Measurements from ENCODE around the gene PHC2. TPM values are rescaled to one million over a fixed set of nuclear protein-coding genes. Genes with fewer than 3 reads are reported as not detected.

The PHC2 gene
- total and polyA plus RNA-seq, 2 of the 13 experiments (the other 11 are each of a cell fraction or from before 2014, with no cell fraction given) = 52.5 to 84.9 TPM

- CTCF ChIA-PET (ENCODE audit: low intra/inter-chr PET ratio, low total read pairs) = no interaction called here
- Histone ChIP-seq H3K4me3 (replicated peaks in 1 of 3; ENCODE audit: insufficient read depth in 1 of 3, low read depth in 2 of 3, low read length in 3 of 3) (no peak overlapping the region), H3K27me3 (ENCODE audit: control insufficient read depth in 1 of 2, insufficient read depth in 2 of 2, low read length in 2 of 2) (peaks cover 1 to 7% of the 10 kb centered on the region in 2 experiments; a peak in 3 of 5 replicates), H3K27ac (ENCODE audit: extremely low read length, insufficient read depth, low read length) (no peak overlapping the region), H3K9ac (ENCODE audit: insufficient read depth, low read depth, low read length) (no peak overlapping the region), H3K79me2 (ENCODE audit: insufficient read depth, low read length) (no peaks in the 10 kb centered on the region), H2AFZ (ENCODE audit: low read length) (no peak overlapping the region), H3K4me1 (ENCODE audit: insufficient read depth, low read length) (peaks cover 26% of the 10 kb centered on the region), H4K20me1 (ENCODE audit: insufficient read depth, low read length) (no peaks in the 10 kb centered on the region), H3K4me2 (ENCODE audit: low read depth, low read length) (no peak overlapping the region; the same call in 1 of the 2 replicates), H3K9me3 (ENCODE audit: low read length) (no peaks in the 10 kb centered on the region), H3K36me3 (replicated peaks in 1 of 2; ENCODE audit: control insufficient read depth in 1 of 2, insufficient read depth in 2 of 2, low read length in 2 of 2) (no peaks in the 10 kb centered on the region)
- in situ Hi-C loops (cut with HindIII; ENCODE audit: extremely low pct_ligation_motif_present, low pct_unique_long_range_greater_than_20kb) (no loop called here), intact Hi-C loops (cut with micrococcal nuclease; ENCODE audit: unreplicated experiment) (no loop called here)
- DNase-seq (ENCODE audit: low spot score) (no peak), FAIRE-seq (no peak), ATAC-seq (no peak)
- WGBS (ENCODE audit: low lambda C conversion rate) = 15% methylated on average over 6 of the region's 6 CpGs
- BruUV-seq (replicated peaks) = no TSS peak
- POLR2A ChIA-PET = no interaction called here
- no peak for TF ChIP-seq ZNF543 (CRISPR knock-in tag; IDR thresholded peaks at IDR 0.05)
- 0 out of 2 replicates have a peak, but pooled peaks have one; percentile 44 for TF ChIP-seq ZMYM3 (CRISPR knock-in tag; IDR thresholded peaks at IDR 0.05)
- no peak for TF ChIP-seq ZMYM4 (CRISPR knock-in tag; IDR thresholded peaks at IDR 0.05)
- TF ChIP-seq RCOR2 (CRISPR knock-in tag; IDR thresholded peaks at IDR 0.05) = 0 out of 2 replicates have a peak, but pooled peaks have one; percentile 52
- TF ChIP-seq TERF1 (CRISPR knock-in tag; IDR thresholded peaks at IDR 0.05) = no peak
- TF ChIP-seq ZNF775 (CRISPR knock-in tag; IDR thresholded peaks at IDR 0.05; ENCODE audit: borderline replicate concordance) = no peak
- TF ChIP-seq SCMH1 (CRISPR knock-in tag; IDR thresholded peaks at IDR 0.05; ENCODE audit: borderline replicate concordance) = no peak
- TF ChIP-seq SIX4 (CRISPR knock-in tag; IDR thresholded peaks at IDR 0.05) = no peak
- no peak for TF ChIP-seq ZNF609 (CRISPR knock-in tag; IDR thresholded peaks at IDR 0.05; ENCODE audit: borderline replicate concordance)
- 0 out of 2 replicates have a peak, but pooled peaks have one; percentile 13 for TF ChIP-seq SOX5 (CRISPR knock-in tag; IDR thresholded peaks at IDR 0.05; ENCODE audit: borderline replicate concordance)
- peak; percentile 70 for TF ChIP-seq CEBPG (CRISPR knock-in tag; IDR thresholded peaks at IDR 0.05)
- TF ChIP-seq SP5 (CRISPR knock-in tag; IDR thresholded peaks at IDR 0.05; ENCODE audit: borderline replicate concordance, low read depth) = no peak
- TF ChIP-seq ZNF282 (IDR thresholded peaks at IDR 0.05; ENCODE audit: partially characterized antibody) = no peak
- no peak for TF ChIP-seq HNF4G (IDR thresholded peaks at IDR 0.05; ENCODE audit: borderline replicate concordance, low read depth, low read length)
- TF ChIP-seq HNF4G (CRISPR knock-in tag; IDR thresholded peaks at IDR 0.05; ENCODE audit: borderline replicate concordance, low read depth) = no peak
- TF ChIP-seq SRY (CRISPR knock-in tag; IDR thresholded peaks at IDR 0.05) = no peak
- TF ChIP-seq GATAD2A (CRISPR knock-in tag; IDR thresholded peaks at IDR 0.05) = 0 out of 2 replicates have a peak, but pooled peaks have one; percentile 17
- TF ChIP-seq ZFP36L1 (CRISPR knock-in tag; IDR thresholded peaks at IDR 0.05) = no peak
- TF ChIP-seq CEBPB (IDR thresholded peaks at IDR 0.05; ENCODE audit: borderline replicate concordance, low read depth, low read length) = peak; percentile 73
- TF ChIP-seq HMGA1 (CRISPR knock-in tag; conservative IDR thresholded peaks at IDR 0.05) = no peak
Observed at GRCh38 chr1:33385251-33385650, 45.6 kb downstream of the PHC2 start.

All from HepG2 (cell line).